Measurements from ENCODE around the gene GATA5. TPM values are rescaled to one million over a fixed set of nuclear protein-coding genes. Genes with fewer than 3 reads are reported as not detected.

Gene GATA5
- total and polyA plus RNA-seq, 4 donors = 0.13 to 0.50 TPM; not detected in 2

DNA sequence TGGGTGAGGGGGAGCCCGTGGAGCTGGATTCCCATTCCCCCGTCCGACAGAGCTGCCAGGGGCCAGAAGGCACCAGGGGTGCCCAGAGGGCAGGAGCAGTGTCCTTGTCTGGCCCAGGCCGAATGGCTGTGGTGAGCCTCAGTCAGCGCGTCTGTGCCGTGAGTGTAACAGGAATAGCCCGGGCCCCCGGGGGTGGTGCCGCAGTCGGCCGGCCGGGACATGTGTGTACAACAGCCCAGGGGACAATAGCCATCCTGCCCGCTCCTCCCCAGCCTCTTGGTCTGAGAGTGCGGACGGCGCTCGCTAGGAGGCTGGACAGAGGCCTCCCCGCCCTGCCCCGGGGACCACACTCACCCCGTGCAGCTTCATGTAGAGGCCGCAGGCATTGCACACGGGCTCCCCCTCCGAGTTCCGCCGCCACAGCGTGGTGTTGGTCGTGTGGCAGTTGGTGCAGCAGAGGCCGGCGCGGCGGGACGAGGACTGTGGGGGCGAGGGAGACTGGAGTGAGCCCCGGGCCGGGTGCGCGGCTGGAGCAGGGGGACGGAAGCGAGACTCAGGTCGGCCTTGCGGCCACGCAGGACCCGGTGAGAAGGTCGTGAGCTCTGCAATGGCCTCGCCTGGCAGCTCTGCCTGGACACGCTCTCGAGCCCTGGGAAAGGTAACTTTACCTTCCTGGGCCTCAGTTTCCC is 9.6 kb downstream of the GATA5 start:
- WGBS (ENCODE audit: insufficient coverage) = 67% methylated on average over 48 of the region's 48 CpGs
- Histone ChIP-seq H3K27ac (ENCODE audit: low read depth, low read length) (no peak overlapping the region), H3K27me3 (ENCODE audit: control insufficient read depth, insufficient read depth, low read length) (peaks cover 24% of the 10 kb centered on the region), H3K9me3 (ENCODE audit: control insufficient read depth, insufficient read depth, low read length) (no peaks in the 10 kb centered on the region), H3K4me3 (ENCODE audit: low read depth, low read length) (no peak overlapping the region), H3K36me3 (ENCODE audit: control insufficient read depth, insufficient read depth, low read length) (no peaks in the 10 kb centered on the region), H3K4me1 (ENCODE audit: control insufficient read depth, insufficient read depth, low read length) (peaks cover 9% of the 10 kb centered on the region)
- DNase-seq (ENCODE audit: low read depth in 4 of 6, low spot score in 6 of 6) = no peak

GRCh38 chr20:62464990-62465389 is 10.8 kb downstream of the GATA5 start:
- no peaks in the 10 kb centered on the region for H3K9me3 ChIP-seq (ENCODE audit: control insufficient read depth, insufficient read depth, low read length)
- H3K4me3 ChIP-seq (ENCODE audit: low read depth, low read length) = no peak overlapping the region
- WGBS (ENCODE audit: insufficient coverage) = 74% methylated on average over 6 of the region's 10 CpGs
- no peak overlapping the region for H3K27ac ChIP-seq (ENCODE audit: low read depth, low read length)
- peaks cover 10% of the 10 kb centered on the region for H3K4me1 ChIP-seq (ENCODE audit: control insufficient read depth, insufficient read depth, low read length)
- no peak for DNase-seq (ENCODE audit: low read depth in 4 of 6, low spot score in 6 of 6)
- H3K36me3 ChIP-seq (ENCODE audit: control insufficient read depth, insufficient read depth, low read length) = no peaks in the 10 kb centered on the region
- peaks cover 15% of the 10 kb centered on the region for H3K27me3 ChIP-seq (ENCODE audit: control insufficient read depth, insufficient read depth, low read length)

GRCh38 chr20:62464425-62464770 is 11.4 kb downstream of the GATA5 start:
- no peaks in the 10 kb centered on the region for H3K36me3 ChIP-seq (ENCODE audit: control insufficient read depth, insufficient read depth, low read length)
- H3K27ac ChIP-seq (ENCODE audit: low read depth, low read length) = no peak overlapping the region
- peaks cover 10% of the 10 kb centered on the region for H3K27me3 ChIP-seq (ENCODE audit: control insufficient read depth, insufficient read depth, low read length)
- no peak overlapping the region for H3K4me3 ChIP-seq (ENCODE audit: low read depth, low read length)
- DNase-seq (ENCODE audit: low read depth in 4 of 6, low spot score in 6 of 6) = no peak
- peaks cover 5% of the 10 kb centered on the region for H3K4me1 ChIP-seq (ENCODE audit: control insufficient read depth, insufficient read depth, low read length)
- H3K9me3 ChIP-seq (ENCODE audit: control insufficient read depth, insufficient read depth, low read length) = no peaks in the 10 kb centered on the region
- WGBS (ENCODE audit: insufficient coverage) = 92% methylated on average over 9 of the region's 10 CpGs

GRCh38 chr20:62463651-62464424 is 12.0 kb downstream of the GATA5 start:
- no peaks in the 10 kb centered on the region for H3K9me3 ChIP-seq (ENCODE audit: control insufficient read depth, insufficient read depth, low read length)
- no peak for DNase-seq (ENCODE audit: low read depth in 4 of 6, low spot score in 6 of 6)
- no peak overlapping the region for H3K4me3 ChIP-seq (ENCODE audit: low read depth, low read length)
- WGBS (ENCODE audit: insufficient coverage) = 68% methylated on average over 23 of the region's 25 CpGs
- no peaks in the 10 kb centered on the region for H3K36me3 ChIP-seq (ENCODE audit: control insufficient read depth, insufficient read depth, low read length)
- no peak overlapping the region for H3K27ac ChIP-seq (ENCODE audit: low read depth, low read length)
- peaks cover 5% of the 10 kb centered on the region for H3K4me1 ChIP-seq (ENCODE audit: control insufficient read depth, insufficient read depth, low read length)
- H3K27me3 ChIP-seq (ENCODE audit: control insufficient read depth, insufficient read depth, low read length) = peaks cover 9% of the 10 kb centered on the region

GRCh38 chr20:62462976-62463592 is 12.7 kb downstream of the GATA5 start:
- no peaks in the 10 kb centered on the region for H3K36me3 ChIP-seq (ENCODE audit: control insufficient read depth, insufficient read depth, low read length)
- no peak overlapping the region for H3K27ac ChIP-seq (ENCODE audit: low read depth, low read length)
- peaks cover 5% of the 10 kb centered on the region for H3K4me1 ChIP-seq (ENCODE audit: control insufficient read depth, insufficient read depth, low read length)
- WGBS (ENCODE audit: insufficient coverage) = 82% methylated on average over 15 of the region's 15 CpGs
- H3K27me3 ChIP-seq (ENCODE audit: control insufficient read depth, insufficient read depth, low read length) = peaks cover 6% of the 10 kb centered on the region
- H3K9me3 ChIP-seq (ENCODE audit: control insufficient read depth, insufficient read depth, low read length) = no peaks in the 10 kb centered on the region
- no peak overlapping the region for H3K4me3 ChIP-seq (ENCODE audit: low read depth, low read length)
- DNase-seq (ENCODE audit: low read depth in 4 of 6, low spot score in 6 of 6) = no peak

GRCh38 chr20:62461834-62462233 is 14.0 kb downstream of the GATA5 start:
- peaks cover 5% of the 10 kb centered on the region for H3K4me1 ChIP-seq (ENCODE audit: control insufficient read depth, insufficient read depth, low read length)
- no peaks in the 10 kb centered on the region for H3K9me3 ChIP-seq (ENCODE audit: control insufficient read depth, insufficient read depth, low read length)
- WGBS (ENCODE audit: insufficient coverage) = 96% methylated on average over 13 of the region's 13 CpGs
- peaks cover 3% of the 10 kb centered on the region for H3K27me3 ChIP-seq (ENCODE audit: control insufficient read depth, insufficient read depth, low read length)
- DNase-seq (ENCODE audit: low read depth in 4 of 6, low spot score in 6 of 6) = no peak
- H3K27ac ChIP-seq (ENCODE audit: low read depth, low read length) = no peak overlapping the region
- H3K4me3 ChIP-seq (ENCODE audit: low read depth, low read length) = no peak overlapping the region
- H3K36me3 ChIP-seq (ENCODE audit: control insufficient read depth, insufficient read depth, low read length) = no peaks in the 10 kb centered on the region

DNA sequence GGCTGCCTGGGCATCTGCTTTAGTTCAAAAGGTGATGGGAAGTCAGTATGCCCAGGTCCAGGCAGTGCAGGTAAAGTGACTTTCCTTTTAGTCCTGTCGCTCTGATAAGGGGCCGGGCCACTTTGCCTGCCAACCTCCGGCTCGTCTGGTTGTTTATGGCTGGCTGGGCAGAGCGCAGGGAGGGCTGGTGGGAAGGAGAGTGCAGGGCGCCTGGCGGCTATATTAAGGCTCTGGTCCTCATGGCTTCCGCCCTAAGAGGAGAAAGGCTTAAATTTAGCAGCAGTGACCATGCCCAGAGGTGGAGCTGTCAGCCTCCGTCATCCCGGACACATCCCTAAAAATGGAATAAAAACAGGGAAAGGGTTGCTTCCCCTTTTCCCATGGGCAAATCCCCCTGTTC is 14.6 kb downstream of the GATA5 start:
- 48% methylated on average over 8 of the region's 10 CpGs for WGBS (ENCODE audit: insufficient coverage)
- H3K27me3 ChIP-seq (ENCODE audit: control insufficient read depth, insufficient read depth, low read length) = no peaks in the 10 kb centered on the region

GRCh38 chr20:62460678-62461077 is 15.1 kb downstream of the GATA5 start:
- Histone ChIP-seq H3K27ac (ENCODE audit: low read depth, low read length) (no peak overlapping the region), H3K4me1 (ENCODE audit: control insufficient read depth, insufficient read depth, low read length) (peaks cover 9% of the 10 kb centered on the region), H3K27me3 (ENCODE audit: control insufficient read depth, insufficient read depth, low read length) (no peaks in the 10 kb centered on the region), H3K36me3 (ENCODE audit: control insufficient read depth, insufficient read depth, low read length) (no peaks in the 10 kb centered on the region), H3K9me3 (ENCODE audit: control insufficient read depth, insufficient read depth, low read length) (no peaks in the 10 kb centered on the region), H3K4me3 (ENCODE audit: low read depth, low read length) (no peak overlapping the region)
- DNase-seq (ENCODE audit: low read depth in 4 of 6, low spot score in 6 of 6) = peak in 1 of 6 donors; percentile 10
- 53% methylated on average over 15 of the region's 15 CpGs for WGBS (ENCODE audit: insufficient coverage)

More for the DNA sequence above, 14.6 kb downstream of the GATA5 start:
- H3K9me3 ChIP-seq (ENCODE audit: control insufficient read depth, insufficient read depth, low read length) = no peaks in the 10 kb centered on the region
- DNase-seq (ENCODE audit: low read depth in 4 of 6, low spot score in 6 of 6) = peak in 1 of 6 donors; percentile 27
- H3K36me3 ChIP-seq (ENCODE audit: control insufficient read depth, insufficient read depth, low read length) = no peaks in the 10 kb centered on the region
- H3K27ac ChIP-seq (ENCODE audit: low read depth, low read length) = no peak overlapping the region
- no peak overlapping the region for H3K4me3 ChIP-seq (ENCODE audit: low read depth, low read length)
- peaks cover 5% of the 10 kb centered on the region for H3K4me1 ChIP-seq (ENCODE audit: control insufficient read depth, insufficient read depth, low read length)

GRCh38 chr20:62459488-62459887 is 16.3 kb downstream of the GATA5 start:
- DNase-seq (ENCODE audit: low read depth in 4 of 6, low spot score in 6 of 6) = no peak
- peaks cover 21% of the 10 kb centered on the region for H3K4me1 ChIP-seq (ENCODE audit: control insufficient read depth, insufficient read depth, low read length)
- H3K4me3 ChIP-seq (ENCODE audit: low read depth, low read length) = no peak overlapping the region
- H3K36me3 ChIP-seq (ENCODE audit: control insufficient read depth, insufficient read depth, low read length) = no peaks in the 10 kb centered on the region
- H3K9me3 ChIP-seq (ENCODE audit: control insufficient read depth, insufficient read depth, low read length) = no peaks in the 10 kb centered on the region
- whole genome bisulfite sequencing (ENCODE audit: insufficient coverage) = 70% methylated on average over 14 of the region's 14 CpGs
- no peaks in the 10 kb centered on the region for H3K27me3 ChIP-seq (ENCODE audit: control insufficient read depth, insufficient read depth, low read length)
- H3K27ac ChIP-seq (ENCODE audit: low read depth, low read length) = no peak overlapping the region

Data from spinal cord (tissue), 10 donors.